Thoracic aorta (tissue), 2 donors: Measurements from ENCODE around the gene CST2. TPM values are rescaled to one million over a fixed set of nuclear protein-coding genes. Genes with fewer than 3 reads are reported as not detected.
"Not testable (repeated sequence)": the region's sequence is repeated elsewhere in the genome, so short reads cannot be mapped to it uniquely, and the experiment has no call there.

Source experiments
- ATAC-seq: fragments of 150-250 bp; one replicate; pipeline ENCODE4 v1.8.0; 2017; ENCODE audit warnings: low read depth; ENCODE audit not compliant: insufficient number of reproducible peaks, low FRiP score
- DNase-seq: peaks from one replicate; pipeline ENCODE4 v3.0.0-alpha.2; 2020; ENCODE audit warnings: low spot score
- H3K27ac ChIP-seq, 2 donors: fragments of 200-600 bp; sonication (generic); 1 replicate in 1 of 2; 2 replicates in 1 of 2; pipeline ENCODE4 v1.5.1; 2016; ENCODE audit warnings: mild to moderate bottlenecking in 2 of 2, moderate library complexity in 2 of 2
- H3K27me3 ChIP-seq: fragments of 200-600 bp; sonication (generic); replicated peaks from 2 replicates; pipeline ENCODE4 v1.6.0; 2016; ENCODE audit warnings: mild to moderate bottlenecking; ENCODE audit not compliant: insufficient read depth
- H3K36me3 ChIP-seq: fragments of 200-600 bp; sonication (generic); one replicate; pipeline ENCODE4 v1.5.1; 2016
- H3K4me1 ChIP-seq, 2 donors: fragments of 200-600 bp; sonication (generic); 1 replicate in 1 of 2; 2 replicates in 1 of 2; pipeline versions ENCODE4 v1.5.1 to v1.6.0; 2016; ENCODE audit warnings: low read depth in 2 of 2, mild to moderate bottlenecking in 1 of 2; ENCODE audit not compliant: control insufficient read depth in 1 of 2
- H3K4me3 ChIP-seq: fragments of 200-600 bp; sonication (generic); 2 replicates; pipeline ENCODE4 v1.5.1; 2016; ENCODE audit warnings: mild to moderate bottlenecking
- H3K9me3 ChIP-seq: fragments of 200-600 bp; sonication (generic); 2 replicates; pipeline ENCODE4 v1.5.1; 2016
- total RNA-seq, 2 donors: library from RNA; depleted of rRNA; stranded (reverse); fragments of >200 nt; gene quantifications; one replicate each; pipeline versions ENCODE4 v1.1.0 to v1.2.3, GENCODE V29; 2016
- TF ChIP-seq, protein P1 (sequence below): fragments of 200-600 bp; sonication (generic); IDR thresholded peaks from one replicate; pipeline ENCODE4 v1.5.1; 2019; ENCODE audit warnings: antibody characterized with exemption

CST2 gene
- total RNA-seq, 2 donors from 2014 or later = not detected

DNA sequence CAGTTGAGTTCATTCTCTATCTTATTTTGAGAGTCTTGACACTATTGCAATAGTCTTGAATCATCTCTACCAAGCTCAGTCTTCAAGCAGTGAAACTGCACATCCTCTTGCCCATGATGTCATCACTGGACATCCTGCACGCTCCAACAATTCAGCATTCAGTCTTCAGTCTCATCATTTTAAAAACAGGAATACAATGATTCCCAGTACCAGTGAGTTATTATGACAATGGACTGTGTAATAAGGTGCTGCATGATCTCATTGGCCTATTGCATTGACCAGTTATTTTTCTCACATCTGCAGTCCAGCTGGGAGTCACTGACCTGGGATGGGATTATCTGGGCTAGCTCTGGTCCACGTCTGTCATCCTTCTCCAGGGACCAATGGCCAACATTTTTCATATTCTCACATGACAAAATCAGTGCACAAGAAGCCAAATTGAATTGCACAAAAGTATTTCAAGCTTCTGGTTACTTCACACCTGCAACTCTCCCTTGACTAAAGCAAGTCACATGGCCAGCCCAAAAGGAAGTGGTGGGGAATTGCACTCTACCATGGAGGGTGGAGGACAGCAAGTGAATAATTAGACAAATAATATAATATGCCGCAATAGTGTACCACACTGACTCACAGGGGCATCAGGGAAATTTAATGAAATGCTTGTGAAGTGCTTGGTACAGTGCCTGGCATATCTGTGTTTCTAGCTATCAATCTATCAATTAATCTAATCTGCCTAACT, 6.4 kb upstream of the CST2 start:
- TF ChIP-seq, protein P1, sequence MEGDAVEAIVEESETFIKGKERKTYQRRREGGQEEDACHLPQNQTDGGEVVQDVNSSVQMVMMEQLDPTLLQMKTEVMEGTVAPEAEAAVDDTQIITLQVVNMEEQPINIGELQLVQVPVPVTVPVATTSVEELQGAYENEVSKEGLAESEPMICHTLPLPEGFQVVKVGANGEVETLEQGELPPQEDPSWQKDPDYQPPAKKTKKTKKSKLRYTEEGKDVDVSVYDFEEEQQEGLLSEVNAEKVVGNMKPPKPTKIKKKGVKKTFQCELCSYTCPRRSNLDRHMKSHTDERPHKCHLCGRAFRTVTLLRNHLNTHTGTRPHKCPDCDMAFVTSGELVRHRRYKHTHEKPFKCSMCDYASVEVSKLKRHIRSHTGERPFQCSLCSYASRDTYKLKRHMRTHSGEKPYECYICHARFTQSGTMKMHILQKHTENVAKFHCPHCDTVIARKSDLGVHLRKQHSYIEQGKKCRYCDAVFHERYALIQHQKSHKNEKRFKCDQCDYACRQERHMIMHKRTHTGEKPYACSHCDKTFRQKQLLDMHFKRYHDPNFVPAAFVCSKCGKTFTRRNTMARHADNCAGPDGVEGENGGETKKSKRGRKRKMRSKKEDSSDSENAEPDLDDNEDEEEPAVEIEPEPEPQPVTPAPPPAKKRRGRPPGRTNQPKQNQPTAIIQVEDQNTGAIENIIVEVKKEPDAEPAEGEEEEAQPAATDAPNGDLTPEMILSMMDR = no peak
- ATAC-seq (no peak), DNase-seq (no peak)

DNA sequence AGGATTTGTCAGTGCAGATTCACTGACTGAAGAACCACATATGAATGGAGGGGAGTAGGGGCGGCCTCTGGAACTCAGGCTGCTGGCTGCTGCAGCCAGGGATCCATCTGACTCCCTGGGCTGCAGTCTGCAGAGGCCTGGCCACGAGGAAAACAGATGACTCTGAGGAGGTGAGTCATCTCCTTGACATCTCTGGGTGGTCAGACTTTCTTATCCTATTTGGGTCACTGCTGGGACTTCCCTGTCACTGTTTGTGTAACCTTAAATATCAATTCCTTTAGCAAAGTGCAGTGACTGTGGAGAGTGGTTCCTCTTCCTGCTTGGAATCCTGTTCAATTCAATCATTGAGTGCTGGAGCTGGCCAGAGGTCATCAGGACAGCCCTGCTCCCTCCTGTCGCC, 5.4 kb upstream of the CST2 start:
- ATAC-seq, H3K27ac ChIP-seq, H3K4me1 ChIP-seq, H3K36me3 ChIP-seq, DNase-seq, H3K27me3 ChIP-seq, H3K4me3 ChIP-seq, H3K9me3 ChIP-seq: not testable (repeated sequence)

More for the DNA sequence above, 6.4 kb upstream of the CST2 start:
- Histone ChIP-seq H3K36me3 (no peaks in the 10 kb centered on the region), H3K4me3 (no peak overlapping the region), H3K9me3 (no peaks in the 10 kb centered on the region), H3K4me1 (no peaks in the 10 kb centered on the region), H3K27ac (no peak overlapping the region), H3K27me3 (no peaks in the 10 kb centered on the region)

DNA sequence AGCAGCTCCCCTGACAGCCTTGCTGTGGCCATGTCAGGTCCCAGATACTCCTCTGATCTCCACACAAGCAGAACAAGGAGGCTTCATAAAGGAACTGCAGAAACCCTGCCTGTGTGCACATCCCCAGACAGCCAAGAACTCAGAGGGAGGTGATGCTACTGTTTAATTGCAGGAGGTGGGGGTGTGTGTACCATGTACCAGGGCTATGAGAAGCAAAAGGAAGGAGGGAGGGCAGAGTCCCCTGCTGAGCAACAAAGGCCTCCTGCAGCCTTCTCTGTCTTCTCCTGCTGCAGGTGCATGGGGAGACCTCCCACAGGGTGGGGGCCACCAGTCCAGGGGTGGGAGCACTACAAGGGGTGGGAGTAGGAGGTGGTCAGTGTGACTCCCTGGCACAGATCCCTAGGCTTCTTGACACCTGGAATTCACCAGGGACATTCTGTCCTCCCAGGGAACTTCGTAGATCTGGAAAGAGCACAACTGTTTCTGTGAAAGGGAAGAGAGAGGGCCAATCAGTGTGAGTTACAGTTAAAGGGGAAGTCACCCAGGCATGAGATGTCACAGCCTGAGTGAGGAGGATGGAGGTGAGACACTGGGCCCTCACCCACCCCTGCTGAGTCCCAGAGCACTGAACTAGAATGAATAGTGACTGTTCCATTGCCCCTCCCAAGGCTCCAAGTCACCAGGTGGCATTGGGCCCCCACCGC, 2.8 kb downstream of the CST2 start:
- Histone ChIP-seq H3K4me1 (no peaks in the 10 kb centered on the region), H3K4me3 (no peak overlapping the region), H3K27ac (no peak overlapping the region), H3K27me3 (no peaks in the 10 kb centered on the region), H3K36me3 (no peaks in the 10 kb centered on the region), H3K9me3 (no peaks in the 10 kb centered on the region)
- ATAC-seq (no peak), DNase-seq (no peak)
- TF ChIP-seq, protein P1 = no peak

DNA sequence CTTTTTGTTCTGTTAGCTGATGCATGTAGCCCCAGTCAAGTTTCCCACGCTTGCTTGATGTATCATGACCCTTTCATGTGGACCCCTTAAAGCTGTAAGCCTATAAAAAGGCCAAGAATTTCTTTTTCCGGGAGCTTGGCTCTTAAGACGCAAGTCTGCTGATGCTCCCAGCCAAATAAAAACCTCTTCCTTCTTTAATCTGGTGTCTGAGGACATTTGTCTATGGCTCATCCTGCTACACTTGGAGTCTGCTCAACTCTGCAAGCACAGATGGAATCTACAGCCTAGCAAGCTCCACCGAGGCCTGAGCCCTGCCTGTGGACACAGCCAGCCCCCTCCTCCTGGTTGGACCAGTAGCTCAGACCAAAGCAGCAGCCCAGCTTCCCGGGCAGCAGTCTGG, 3.4 kb downstream of the CST2 start:
- no peaks in the 10 kb centered on the region for H3K4me1 ChIP-seq
- no peak overlapping the region for H3K4me3 ChIP-seq
- no peak for ATAC-seq
- H3K36me3 ChIP-seq = no peaks in the 10 kb centered on the region
- DNase-seq = no peak
- no peak overlapping the region for H3K27ac ChIP-seq
- H3K9me3 ChIP-seq = no peaks in the 10 kb centered on the region
- no peaks in the 10 kb centered on the region for H3K27me3 ChIP-seq
- TF ChIP-seq, protein P1 = no peak

DNA sequence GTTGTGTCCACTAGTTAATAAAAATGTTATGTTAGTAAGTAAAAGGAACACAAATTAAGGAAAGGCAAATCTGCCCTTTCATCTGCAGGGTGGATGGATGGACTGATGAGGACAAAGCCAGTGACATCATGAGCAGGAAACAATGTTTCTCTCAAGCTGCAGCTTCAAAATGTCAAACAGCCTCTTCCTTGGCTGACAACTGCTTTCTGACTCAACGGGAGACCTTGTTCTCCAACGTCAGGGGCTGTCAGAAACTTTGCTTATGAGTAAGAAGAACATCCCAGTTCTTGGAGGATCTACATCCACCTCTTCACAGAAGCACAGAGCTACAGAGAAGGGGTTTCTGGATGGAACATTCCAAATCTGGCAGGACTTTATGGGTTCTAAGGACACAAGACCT, 6.0 kb downstream of the CST2 start:
- Histone ChIP-seq H3K9me3 (no peaks in the 10 kb centered on the region), H3K4me3 (no peak overlapping the region), H3K36me3 (no peaks in the 10 kb centered on the region), H3K27ac (no peak overlapping the region), H3K4me1 (no peaks in the 10 kb centered on the region), H3K27me3 (no peaks in the 10 kb centered on the region)
- no peak for DNase-seq
- ATAC-seq = no peak
- TF ChIP-seq, protein P1 = no peak

DNA sequence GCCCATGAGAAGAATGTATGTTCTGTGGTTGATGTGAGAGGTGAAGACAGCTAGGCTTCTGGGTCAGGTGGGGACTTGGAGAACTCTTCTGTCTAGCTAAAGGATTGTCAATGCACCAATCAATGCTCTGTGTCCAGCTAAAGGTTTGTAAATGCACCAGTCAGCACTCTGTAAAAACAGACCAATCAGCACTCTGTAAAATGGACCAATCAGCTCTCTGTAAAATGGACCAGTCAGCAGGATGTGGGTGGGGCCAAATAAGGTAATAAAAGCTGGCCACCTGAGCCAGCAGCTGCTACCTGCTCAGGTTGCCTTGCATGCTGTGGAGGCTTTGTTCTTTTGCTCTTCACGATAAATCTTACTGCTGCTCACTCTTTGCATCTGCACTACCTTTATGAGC, 15.0 kb downstream of the CST2 start:
- H3K36me3 ChIP-seq, H3K27me3 ChIP-seq, H3K27ac ChIP-seq, ATAC-seq, H3K4me3 ChIP-seq, H3K9me3 ChIP-seq, H3K4me1 ChIP-seq, DNase-seq: not testable (repeated sequence)

DNA sequence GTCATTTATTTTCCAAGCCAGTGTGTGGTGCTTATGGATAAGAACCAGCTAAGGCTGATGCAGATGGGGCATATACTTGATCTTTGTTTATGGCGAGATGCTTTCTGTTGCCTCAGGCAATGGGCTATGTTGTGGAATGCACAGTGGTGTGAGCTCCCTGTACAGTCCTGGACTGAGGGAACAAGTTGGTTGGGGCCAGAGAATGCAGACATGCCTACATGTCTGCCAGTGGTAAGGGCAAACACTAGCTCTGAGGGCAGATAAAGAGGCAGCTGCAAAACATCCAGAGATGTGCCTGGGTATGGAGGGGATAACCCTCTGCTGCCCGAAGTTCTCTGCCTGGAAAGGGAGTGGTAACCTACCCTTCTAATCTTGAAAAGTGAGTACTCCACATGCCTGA, 16.2 kb downstream of the CST2 start:
- H3K4me3 ChIP-seq, H3K36me3 ChIP-seq, ATAC-seq, H3K27ac ChIP-seq, H3K4me1 ChIP-seq, DNase-seq, H3K27me3 ChIP-seq, H3K9me3 ChIP-seq: not testable (repeated sequence)
